Spleen (tissue), 3 donors: ENCODE measurements around the gene FAM89A.

Experiments
- POLR2A ChIP-seq, 3 donors: fragments of 450-650 bp; IDR thresholded peaks; one replicate each; pipeline ENCODE4 v1.5.1; 2017; ENCODE audit warnings: antibody characterized with exemption in 3 of 3, mild to moderate bottlenecking in 1 of 3
- POLR2AphosphoS5 ChIP-seq, 3 donors: sonication (generic); formaldehyde crosslinking; IDR thresholded peaks; one replicate each; pipeline ENCODE4 v1.5.1; 2017; ENCODE audit warnings: antibody characterized with exemption in 3 of 3

DNA sequence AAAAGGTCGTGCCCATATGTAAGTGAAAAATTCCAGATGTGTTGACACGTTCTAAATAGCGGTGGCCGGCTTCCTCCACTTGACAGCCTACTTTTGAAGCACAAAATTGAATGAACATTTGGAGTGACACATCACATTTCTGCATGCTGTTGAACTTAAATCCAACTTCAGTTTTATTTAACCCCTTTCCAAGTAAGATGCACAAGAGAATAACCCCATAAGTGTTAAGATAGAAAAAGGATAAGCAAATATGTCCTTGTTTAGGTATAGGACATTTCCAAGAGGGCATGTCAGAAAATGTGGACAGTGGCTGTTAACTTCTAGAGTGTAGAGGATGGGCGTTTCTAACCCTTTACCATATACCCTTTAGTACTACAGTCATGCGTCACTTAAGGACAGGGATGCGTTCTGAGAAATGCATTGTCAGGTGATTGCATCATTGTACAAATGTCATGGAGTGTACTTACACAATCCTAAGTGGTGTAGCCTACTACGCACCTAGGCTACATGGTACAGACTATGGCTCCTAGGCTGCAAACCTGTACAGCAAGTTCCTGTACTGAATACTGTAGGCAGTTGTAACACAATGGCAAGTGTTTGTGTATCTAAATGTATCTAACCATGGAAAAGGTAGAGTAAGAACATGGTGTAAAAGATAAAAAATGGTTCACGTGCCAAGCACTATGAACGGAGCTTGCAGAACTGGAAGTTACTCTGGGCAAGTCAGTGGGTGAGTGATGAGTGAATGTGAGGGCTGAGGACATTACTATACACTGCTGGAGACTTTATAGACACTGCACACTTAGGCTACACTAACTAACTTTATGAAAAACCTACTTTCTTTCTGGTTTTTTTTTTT lies 9.3 kb upstream of the FAM89A start:
- no peak for TF ChIP-seq POLR2AphosphoS5 (IDR thresholded peaks at IDR 0.05)
- no peak for TF ChIP-seq POLR2A (IDR thresholded peaks at IDR 0.05)
